Parathyroid adenoma (tissue), 2 donors: Measurements from ENCODE around the gene LPIN1.

Experiments used
- H2AFZ ChIP-seq: fragments of 300-600 bp; sonication (generic); one replicate; pipeline ENCODE4 v1.7.0; 2017; ENCODE audit warnings: antibody characterized with exemption, mild to moderate bottlenecking
- H3K27ac ChIP-seq: fragments of 300-600 bp; sonication (generic); one replicate; pipeline ENCODE4 v1.7.0; 2017
- H3K27me3 ChIP-seq: fragments of 300-600 bp; sonication (generic); one replicate; pipeline ENCODE4 v1.7.0; 2017; ENCODE audit warnings: low read length; ENCODE audit not compliant: control insufficient read depth, insufficient read depth
- H3K36me3 ChIP-seq: fragments of 300-600 bp; sonication (generic); one replicate; pipeline ENCODE4 v1.7.0; 2017; ENCODE audit warnings: low read length; ENCODE audit not compliant: control insufficient read depth, insufficient read depth
- H3K4me1 ChIP-seq: fragments of 300-600 bp; sonication (generic); one replicate; pipeline ENCODE4 v1.7.0; 2017; ENCODE audit warnings: control low read depth
- H3K4me2 ChIP-seq: fragments of 300-600 bp; sonication (generic); one replicate; pipeline ENCODE4 v1.7.0; 2017; ENCODE audit warnings: low read length
- H3K4me3 ChIP-seq: fragments of 300-600 bp; sonication (generic); one replicate; pipeline ENCODE4 v1.7.0; 2017; ENCODE audit warnings: low read depth, low read length
- H3K79me2 ChIP-seq: fragments of 300-600 bp; sonication (generic); one replicate; pipeline ENCODE4 v1.7.0; 2017; ENCODE audit warnings: control low read depth
- H3K9ac ChIP-seq: fragments of 300-600 bp; sonication (generic); one replicate; pipeline ENCODE4 v1.7.0; 2017; ENCODE audit warnings: mild to moderate bottlenecking
- H3K9me3 ChIP-seq: fragments of 300-600 bp; sonication (generic); one replicate; pipeline ENCODE4 v1.7.0; 2017; ENCODE audit warnings: low read length; ENCODE audit not compliant: control insufficient read depth
- CTCF ChIP-seq: fragments of 300-600 bp; sonication (generic); IDR thresholded peaks from one replicate; pipeline ENCODE4 v1.7.0; 2017; ENCODE audit warnings: antibody characterized with exemption, mild to moderate bottlenecking
- donor health status: primary hyperparathyroidism.

Gene LPIN1

GRCh38 chr2:11865805-11866204, 119.4 kb downstream of the LPIN1 start:
- H3K9me3 ChIP-seq, result no peaks in the 10 kb centered on the region
- no peaks in the 10 kb centered on the region for H3K79me2 ChIP-seq
- H3K4me1 ChIP-seq, result peaks cover 30% of the 10 kb centered on the region
- H3K4me3 ChIP-seq, result no peak overlapping the region
- H3K27ac ChIP-seq, result no peak overlapping the region
- TF ChIP-seq CTCF, result no peak
- H3K36me3 ChIP-seq, result no peaks in the 10 kb centered on the region
- H3K4me2 ChIP-seq, result no peak overlapping the region
- no peaks in the 10 kb centered on the region for H3K27me3 ChIP-seq
- H2AFZ ChIP-seq, result peak overlapping the region; percentile 50
- no peak overlapping the region for H3K9ac ChIP-seq

GRCh38 chr2:11866358-11867335, 120.2 kb downstream of the LPIN1 start:
- Histone ChIP-seq H3K36me3 (no peaks in the 10 kb centered on the region), H3K4me3 (no peak overlapping the region), H3K4me1 (peaks cover 23% of the 10 kb centered on the region), H3K79me2 (no peaks in the 10 kb centered on the region), H3K27ac (no peak overlapping the region), H3K27me3 (no peaks in the 10 kb centered on the region), H3K4me2 (no peak overlapping the region), H3K9me3 (no peaks in the 10 kb centered on the region), H2AFZ (peak overlapping the region; percentile 50), H3K9ac (no peak overlapping the region)
- no peak for TF ChIP-seq CTCF

GRCh38 chr2:11867926-11868325, 121.5 kb downstream of the LPIN1 start:
- H3K9me3 ChIP-seq, result no peaks in the 10 kb centered on the region
- H3K27ac ChIP-seq, result no peak overlapping the region
- TF ChIP-seq CTCF, result no peak
- no peaks in the 10 kb centered on the region for H3K36me3 ChIP-seq
- no peaks in the 10 kb centered on the region for H3K79me2 ChIP-seq
- peaks cover 15% of the 10 kb centered on the region for H3K4me1 ChIP-seq
- no peak overlapping the region for H2AFZ ChIP-seq
- no peaks in the 10 kb centered on the region for H3K27me3 ChIP-seq
- no peak overlapping the region for H3K9ac ChIP-seq
- no peak overlapping the region for H3K4me2 ChIP-seq
- no peak overlapping the region for H3K4me3 ChIP-seq

- Histone ChIP-seq H2AFZ (peak overlapping the region; percentile 27), H3K79me2 (no peaks in the 10 kb centered on the region), H3K4me2 (no peak overlapping the region), H3K9ac (no peak overlapping the region), H3K27me3 (no peaks in the 10 kb centered on the region), H3K27ac (no peak overlapping the region), H3K9me3 (no peaks in the 10 kb centered on the region), H3K36me3 (no peaks in the 10 kb centered on the region), H3K4me3 (no peak overlapping the region), H3K4me1 (peaks cover 9% of the 10 kb centered on the region)
- no peak for TF ChIP-seq CTCF
Measured at GRCh38 chr2:11869391-11869991, 123.1 kb downstream of the LPIN1 start.
